Measurements from ENCODE around the gene PRKCB.

Gene PRKCB

DNA sequence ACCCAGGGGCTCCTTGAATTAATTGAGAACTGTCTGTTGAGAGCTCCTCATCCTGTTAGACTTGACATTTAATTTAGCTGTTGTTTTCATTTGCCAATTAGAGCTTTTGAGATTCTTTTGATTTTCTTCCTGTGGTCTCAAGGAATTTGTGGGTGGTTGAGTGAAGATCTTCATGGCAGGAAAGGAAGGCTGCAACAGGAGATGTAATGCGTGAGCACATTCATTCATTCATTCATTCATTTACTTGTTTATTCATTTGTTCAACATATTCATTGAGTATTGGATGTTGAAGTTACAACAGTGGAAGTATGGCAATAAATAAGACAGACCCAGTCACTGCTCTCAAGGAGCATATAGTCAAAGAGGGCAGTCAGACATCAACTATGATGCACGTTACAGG lies 117.7 kb downstream of the PRKCB start:
- no peak overlapping the region for H3K4me3 ChIP-seq (ENCODE audit: low read length)
- peaks cover 6% of the 10 kb centered on the region; the same call in 1 of the 2 replicates for H3K27me3 ChIP-seq (ENCODE audit: control insufficient read depth, low read length)
- TF ChIP-seq, protein P1, sequence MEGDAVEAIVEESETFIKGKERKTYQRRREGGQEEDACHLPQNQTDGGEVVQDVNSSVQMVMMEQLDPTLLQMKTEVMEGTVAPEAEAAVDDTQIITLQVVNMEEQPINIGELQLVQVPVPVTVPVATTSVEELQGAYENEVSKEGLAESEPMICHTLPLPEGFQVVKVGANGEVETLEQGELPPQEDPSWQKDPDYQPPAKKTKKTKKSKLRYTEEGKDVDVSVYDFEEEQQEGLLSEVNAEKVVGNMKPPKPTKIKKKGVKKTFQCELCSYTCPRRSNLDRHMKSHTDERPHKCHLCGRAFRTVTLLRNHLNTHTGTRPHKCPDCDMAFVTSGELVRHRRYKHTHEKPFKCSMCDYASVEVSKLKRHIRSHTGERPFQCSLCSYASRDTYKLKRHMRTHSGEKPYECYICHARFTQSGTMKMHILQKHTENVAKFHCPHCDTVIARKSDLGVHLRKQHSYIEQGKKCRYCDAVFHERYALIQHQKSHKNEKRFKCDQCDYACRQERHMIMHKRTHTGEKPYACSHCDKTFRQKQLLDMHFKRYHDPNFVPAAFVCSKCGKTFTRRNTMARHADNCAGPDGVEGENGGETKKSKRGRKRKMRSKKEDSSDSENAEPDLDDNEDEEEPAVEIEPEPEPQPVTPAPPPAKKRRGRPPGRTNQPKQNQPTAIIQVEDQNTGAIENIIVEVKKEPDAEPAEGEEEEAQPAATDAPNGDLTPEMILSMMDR (IDR thresholded peaks at IDR 0.05; ENCODE audit: low read depth, low read length, poor library complexity, severe bottlenecking), result no peak
- no peak for TF ChIP-seq EZH2phosphoT487 (IDR thresholded peaks at IDR 0.05; ENCODE audit: borderline replicate concordance, low read length)
- no peaks in the 10 kb centered on the region for H3K9me2 ChIP-seq (replicated peaks; ENCODE audit: control insufficient read depth, low read length)
- H3K9me3 ChIP-seq (ENCODE audit: control insufficient read depth, insufficient read depth, low read length), result no peaks in the 10 kb centered on the region
- H3K79me2 ChIP-seq (ENCODE audit: control insufficient read depth, low read length), result no peaks in the 10 kb centered on the region
- H4K20me1 ChIP-seq (ENCODE audit: control insufficient read depth, insufficient read depth, low read depth, low read length), result no peaks in the 10 kb centered on the region
- no peak overlapping the region for H3K4me2 ChIP-seq (ENCODE audit: low read length)
- no peaks in the 10 kb centered on the region for H3K36me3 ChIP-seq (ENCODE audit: control insufficient read depth, low read length)
- no peak overlapping the region for H3K27ac ChIP-seq (ENCODE audit: low read depth, low read length)
- no peaks in the 10 kb centered on the region for H3F3A ChIP-seq (ENCODE audit: control insufficient read depth, insufficient read depth)
- H3K4me1 ChIP-seq (ENCODE audit: control insufficient read depth, low read length), result peaks cover 15% of the 10 kb centered on the region

DNA sequence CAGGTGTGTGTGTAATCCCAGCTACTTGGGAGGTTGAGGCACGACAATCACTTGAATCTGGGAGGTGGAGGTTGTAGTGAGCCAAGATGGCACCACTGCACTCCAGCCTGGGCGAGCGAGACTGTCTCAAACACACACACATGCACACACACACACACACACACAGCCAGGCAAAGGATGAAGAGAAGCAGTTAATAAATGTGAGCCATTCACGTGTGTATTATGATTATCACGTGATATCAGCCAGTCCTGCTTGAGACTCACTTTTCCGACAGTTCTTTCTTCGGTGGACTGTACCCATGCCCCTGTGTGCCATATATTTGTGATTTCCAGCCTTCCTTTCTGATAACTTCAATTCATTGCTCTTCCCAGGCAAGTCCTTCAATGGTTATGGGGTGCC lies 119.3 kb downstream of the PRKCB start:
- H3F3A ChIP-seq (ENCODE audit: control insufficient read depth, insufficient read depth), result no peaks in the 10 kb centered on the region
- no peaks in the 10 kb centered on the region for H3K9me3 ChIP-seq (ENCODE audit: control insufficient read depth, insufficient read depth, low read length)
- H3K9me2 ChIP-seq (replicated peaks; ENCODE audit: control insufficient read depth, low read length), result no peaks in the 10 kb centered on the region
- no peaks in the 10 kb centered on the region for H3K79me2 ChIP-seq (ENCODE audit: control insufficient read depth, low read length)
- no peak overlapping the region for H3K4me3 ChIP-seq (ENCODE audit: low read length)
- peaks cover 6% of the 10 kb centered on the region; the same call in 1 of the 2 replicates for H3K27me3 ChIP-seq (ENCODE audit: control insufficient read depth, low read length)
- H3K36me3 ChIP-seq (ENCODE audit: control insufficient read depth, low read length), result no peaks in the 10 kb centered on the region
- peaks cover 20% of the 10 kb centered on the region for H3K4me1 ChIP-seq (ENCODE audit: control insufficient read depth, low read length)
- H4K20me1 ChIP-seq (ENCODE audit: control insufficient read depth, insufficient read depth, low read depth, low read length), result no peaks in the 10 kb centered on the region
- no peak overlapping the region for H3K27ac ChIP-seq (ENCODE audit: low read depth, low read length)
- H3K4me2 ChIP-seq (ENCODE audit: low read length), result no peak overlapping the region
- TF ChIP-seq EZH2phosphoT487 (IDR thresholded peaks at IDR 0.05; ENCODE audit: borderline replicate concordance, low read length), result no peak
- TF ChIP-seq, protein P1 (IDR thresholded peaks at IDR 0.05; ENCODE audit: low read depth, low read length, poor library complexity, severe bottlenecking), result no peak

DNA sequence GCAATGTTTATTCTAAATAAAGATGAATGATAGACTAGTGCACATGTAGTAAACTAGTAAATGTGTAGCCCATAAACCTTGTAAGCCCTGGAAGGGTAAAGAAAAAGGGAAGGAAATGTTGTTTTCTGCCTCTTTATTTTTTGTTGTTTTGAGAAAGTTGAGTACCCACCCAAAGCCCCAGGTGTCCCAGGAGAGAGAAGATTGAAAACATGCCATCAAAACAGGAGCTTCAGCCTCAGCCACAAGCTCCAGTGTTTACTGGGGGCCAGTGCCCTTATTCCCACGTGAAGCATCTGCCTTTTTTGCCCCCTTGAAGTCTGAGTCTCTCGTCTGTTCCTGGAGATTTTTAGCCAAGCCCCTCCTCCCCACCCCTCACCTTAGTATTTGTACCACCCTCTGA lies 121.5 kb downstream of the PRKCB start:
- H3K4me3 ChIP-seq (ENCODE audit: low read length), result no peak overlapping the region
- peaks cover 6% of the 10 kb centered on the region; the same call in 1 of the 2 replicates for H3K27me3 ChIP-seq (ENCODE audit: control insufficient read depth, low read length)
- H3K79me2 ChIP-seq (ENCODE audit: control insufficient read depth, low read length), result no peaks in the 10 kb centered on the region
- H4K20me1 ChIP-seq (ENCODE audit: control insufficient read depth, insufficient read depth, low read depth, low read length), result no peaks in the 10 kb centered on the region
- no peaks in the 10 kb centered on the region for H3K36me3 ChIP-seq (ENCODE audit: control insufficient read depth, low read length)
- H3F3A ChIP-seq (ENCODE audit: control insufficient read depth, insufficient read depth), result no peaks in the 10 kb centered on the region
- H3K4me2 ChIP-seq (ENCODE audit: low read length), result no peak overlapping the region
- TF ChIP-seq EZH2phosphoT487 (IDR thresholded peaks at IDR 0.05; ENCODE audit: borderline replicate concordance, low read length), result no peak
- TF ChIP-seq, protein P1 (IDR thresholded peaks at IDR 0.05; ENCODE audit: low read depth, low read length, poor library complexity, severe bottlenecking), result no peak
- no peaks in the 10 kb centered on the region for H3K9me3 ChIP-seq (ENCODE audit: control insufficient read depth, insufficient read depth, low read length)
- H3K4me1 ChIP-seq (ENCODE audit: control insufficient read depth, low read length), result peaks cover 16% of the 10 kb centered on the region
- H3K9me2 ChIP-seq (replicated peaks; ENCODE audit: control insufficient read depth, low read length), result no peaks in the 10 kb centered on the region
- no peak overlapping the region for H3K27ac ChIP-seq (ENCODE audit: low read depth, low read length)
